HG03439 (cell line): ENCODE data around the gene ADO.
A peak's percentile ranks its signal among the peaks of the same experiment; 100 is the strongest.

Experiments
- ATAC-seq: cut with Tn5 transposase; IDR thresholded peaks from one replicate; pipeline ENCODE4 v1.9.1; 2021; ENCODE audit warnings: mild to moderate bottlenecking, moderate library complexity; ENCODE audit not compliant: unreplicated experiment

The ADO gene

DNA sequence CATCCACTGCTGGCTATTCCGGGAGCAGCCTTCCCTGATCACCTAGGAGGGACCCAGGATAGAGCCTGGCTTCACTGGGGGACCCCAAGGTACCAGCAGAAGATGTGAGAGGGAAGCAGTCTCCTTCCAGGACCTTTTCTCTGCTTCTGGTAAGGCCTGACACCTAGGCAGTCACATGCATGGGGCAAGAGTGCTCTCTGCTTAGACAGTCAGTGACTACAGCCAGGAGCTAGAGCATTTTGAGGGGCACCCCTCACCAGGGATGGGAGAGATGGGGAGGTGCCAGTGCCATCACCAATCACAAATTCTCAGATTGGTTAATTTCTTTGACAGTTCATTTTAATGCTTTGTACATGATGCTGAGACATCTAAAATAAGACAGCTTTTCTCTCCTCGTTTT is 13.9 kb upstream of the ADO start:
- no peak for ATAC-seq

- ATAC-seq: no peak
Observed at GRCh38 chr10:62792261-62792660, 12.3 kb upstream of the ADO start.

DNA sequence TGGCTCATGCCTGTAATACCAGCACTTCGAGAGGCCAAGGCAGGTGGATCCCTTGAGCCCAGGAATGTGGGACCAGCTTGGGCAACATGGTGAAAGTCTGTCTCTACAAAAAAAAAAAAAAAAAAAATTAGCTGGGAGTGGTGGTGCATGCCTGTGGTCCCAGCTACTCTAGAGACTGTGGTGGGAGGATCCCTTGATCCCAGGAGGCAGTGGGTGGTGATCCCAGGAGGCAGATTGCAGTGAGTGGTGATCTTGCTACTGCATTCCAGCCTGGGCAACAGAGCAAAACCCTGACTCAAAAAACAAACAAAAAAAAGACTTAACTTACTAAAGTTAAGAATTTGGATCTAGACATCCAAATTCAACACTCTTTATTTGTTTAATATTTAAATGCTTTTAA is 10.2 kb upstream of the ADO start:
- no peak for ATAC-seq

GRCh38 chr10:62795100-62795499 is 9.4 kb upstream of the ADO start:
- ATAC-seq: no peak

- no peak for ATAC-seq
Observed at GRCh38 chr10:62795762-62796161, 8.8 kb upstream of the ADO start.

DNA sequence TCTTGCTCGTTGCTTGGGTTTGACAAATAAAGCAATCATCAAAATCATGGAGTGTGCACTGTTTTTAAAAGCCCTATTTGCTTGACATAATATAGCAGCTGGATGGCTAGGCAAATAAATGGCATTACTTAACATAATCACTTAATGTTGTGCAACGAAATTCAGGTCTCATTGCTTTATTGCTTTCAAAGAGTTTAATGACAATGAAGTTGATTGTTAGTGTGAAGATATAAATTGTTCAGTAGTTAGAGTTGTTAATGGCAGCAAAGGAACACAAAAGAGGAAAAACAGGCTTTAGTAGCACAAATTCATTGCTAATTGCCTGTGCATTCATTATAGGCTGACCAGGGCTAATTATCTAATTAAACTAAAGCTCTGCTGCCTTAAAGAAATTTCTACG is 7.6 kb upstream of the ADO start:
- no peak for ATAC-seq

GRCh38 chr10:62801871-62802270 is 2.6 kb upstream of the ADO start:
- no peak for ATAC-seq

GRCh38 chr10:62803724-62804355 is 680 bp upstream of the ADO start:
- ATAC-seq: no peak

GRCh38 chr10:62805231-62806099 is 945 bp downstream of the ADO start:
- peak; percentile 34 for ATAC-seq

GRCh38 chr10:62806251-62806650 is 1.7 kb downstream of the ADO start:
- ATAC-seq: no peak

- ATAC-seq: no peak
Observed at GRCh38 chr10:62810156-62810902, 5.8 kb downstream of the ADO start.

GRCh38 chr10:62811159-62811875 is 6.8 kb downstream of the ADO start:
- peak; percentile 40 for ATAC-seq

GRCh38 chr10:62812672-62813439 is 8.3 kb downstream of the ADO start:
- no peak for ATAC-seq

DNA sequence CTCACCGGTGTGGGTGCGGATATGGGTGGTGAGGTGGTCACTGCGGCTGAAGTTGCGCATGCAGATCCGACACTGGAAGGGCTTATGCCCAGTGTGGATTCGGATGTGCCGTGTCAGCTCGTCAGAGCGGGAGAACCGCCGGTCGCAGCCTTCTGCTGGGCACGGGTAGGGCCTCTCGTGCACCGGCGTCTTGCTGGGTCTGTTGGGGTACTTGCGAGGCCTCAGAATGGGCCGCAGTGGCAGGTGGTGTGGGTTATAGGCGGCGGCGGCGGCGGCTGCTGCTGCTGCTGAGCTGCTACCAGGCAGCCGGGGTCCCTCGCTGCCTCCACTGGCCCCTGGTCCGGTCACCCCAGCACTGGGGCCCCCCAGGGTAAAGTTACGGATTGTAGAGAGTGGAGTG is 8.9 kb downstream of the ADO start:
- ATAC-seq: no peak

GRCh38 chr10:62813981-62814380 is 9.5 kb downstream of the ADO start:
- no peak for ATAC-seq

GRCh38 chr10:62814756-62815380 is 10.3 kb downstream of the ADO start:
- ATAC-seq: no peak

DNA sequence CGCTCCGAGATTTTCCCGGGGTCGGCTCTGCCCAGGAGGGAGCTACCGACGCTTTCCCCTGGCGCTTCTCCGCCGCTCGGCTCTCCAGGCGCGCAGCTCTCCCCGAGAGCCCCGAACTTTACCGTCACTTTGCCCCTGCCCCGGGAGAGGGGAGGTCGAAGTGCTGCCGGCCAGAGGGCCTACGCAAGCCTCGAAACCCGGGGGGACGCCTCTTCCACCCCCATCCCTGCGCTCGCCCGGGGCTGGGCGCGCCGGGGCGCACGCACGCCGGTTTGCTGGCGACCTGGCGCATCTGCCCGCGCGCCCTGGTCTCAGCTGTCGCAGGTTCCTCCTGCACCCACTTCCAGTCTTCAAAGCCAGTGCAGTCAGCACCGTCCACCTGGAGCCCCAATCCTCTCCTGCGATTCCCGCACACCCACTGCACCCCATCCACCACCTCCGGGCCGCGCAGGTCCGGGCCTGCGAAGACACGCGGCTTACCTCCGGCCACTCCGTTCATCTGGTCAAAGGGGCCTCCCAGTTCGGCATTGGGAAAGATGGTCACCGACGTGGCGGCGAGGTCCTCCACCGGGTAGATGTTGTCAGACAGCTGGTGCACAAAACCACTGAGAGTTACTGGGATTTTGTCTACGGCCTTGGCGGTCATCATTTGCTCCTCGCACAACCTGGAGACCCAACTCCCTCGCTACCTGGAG is 11.0 kb downstream of the ADO start:
- ATAC-seq: no peak

DNA sequence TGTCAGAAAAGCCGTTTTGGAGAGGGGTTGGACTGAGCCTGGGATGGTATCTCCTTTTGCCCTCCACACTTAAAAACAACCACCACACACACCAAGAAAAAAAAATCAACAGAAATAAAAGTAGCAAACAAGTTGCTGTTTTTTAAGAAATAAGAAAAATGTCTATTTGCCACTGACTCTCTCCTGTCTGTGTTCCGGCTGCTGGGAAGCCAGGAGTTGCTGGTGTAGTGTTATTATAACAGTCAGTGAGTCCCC is 11.5 kb downstream of the ADO start:
- no peak for ATAC-seq

GRCh38 chr10:62816331-62817120 is 12.0 kb downstream of the ADO start, which contains the start of gene EGR2:
Gene EGR2 (minus strand): TSS chr10:62816366. CDS start chr10:62816029, 337 bp downstream.
- ATAC-seq: peak; percentile 78
